B cell (primary cell): ENCODE results near the gene TEX12. TPM values are rescaled to one million over a fixed set of nuclear protein-coding genes. Genes with fewer than 3 reads are reported as not detected.

Experiments
- ATAC-seq: fragments of 200-7000 bp; cut with Tn5 transposase; one replicate; pipeline ENCODE4 v1.10.0; 2021; ENCODE audit warnings: low read depth, mild to moderate bottlenecking, moderate number of reproducible peaks, moderate library complexity
- CTCF ChIA-PET: fragments of 350-600 bp; sonication (Branson Sonifier 250); formaldehyde crosslinking; loops from one replicate; lab custom pipeline; 2021; ENCODE audit warnings: antibody characterized with exemption, inconsistent platforms; lab: Charles Lee
- POLR2A ChIA-PET: fragments of 350-600 bp; sonication (Branson Sonifier 250); formaldehyde crosslinking; loops from one replicate; lab custom pipeline; 2021; ENCODE audit warnings: antibody characterized with exemption; lab: Charles Lee
- DNase-seq: peaks from one replicate; pipeline ENCODE4 v3.0.0; 2013
- H2AFZ ChIP-seq: 2 replicates; pipeline ENCODE4 v1.6.1; 2012; ENCODE audit warnings: mild to moderate bottlenecking, low read depth, low read length; ENCODE audit not compliant: insufficient read depth, poor library complexity, severe bottlenecking
- H3K27ac ChIP-seq, 2 donors: 1 replicate in 1 of 2; 2 replicates in 1 of 2; pipeline ENCODE4 v1.5.1; 2012 to 2013; ENCODE audit warnings: low read length in 2 of 2, mild to moderate bottlenecking in 2 of 2, moderate library complexity in 1 of 2
- H3K27me3 ChIP-seq, 4 experiments: fragments of 200-600 bp in 1 of 4; sonication (generic) in 1 of 4; replicated peaks in 1 of 4; 1 replicate in 2 of 4; 2 replicates in 2 of 4; pipeline versions ENCODE4 v1.6.1 to v1.7.0; 2013 to 2016; ENCODE audit warnings: low read length in 3 of 4, mild to moderate bottlenecking in 2 of 4, mixed read lengths in 1 of 4, moderate library complexity in 1 of 4; ENCODE audit not compliant: insufficient read depth in 4 of 4, control insufficient read depth in 3 of 4; ENCODE audit errors: control extremely low read depth in 1 of 4
- H3K36me3 ChIP-seq, 2 experiments: replicated peaks in 1 of 2; 1 replicate in 1 of 2; 2 replicates in 1 of 2; pipeline versions ENCODE4 v1.6.1 to v1.7.1; 2013; ENCODE audit warnings: low read length in 1 of 2; ENCODE audit not compliant: insufficient read depth in 2 of 2, control insufficient read depth in 1 of 2; ENCODE audit errors: control extremely low read depth in 1 of 2, extremely low read depth in 1 of 2
- H3K4me1 ChIP-seq, 2 donors: fragments of 200-600 bp in 1 of 2; sonication (generic) in 1 of 2; 1 replicate in 1 of 2; 2 replicates in 1 of 2; pipeline versions ENCODE4 v1.5.1 to v1.6.1; 2013 to 2017; ENCODE audit warnings: low read length in 2 of 2; ENCODE audit not compliant: control insufficient read depth in 2 of 2, insufficient read depth in 2 of 2
- H3K4me2 ChIP-seq: replicated peaks from 2 replicates; pipeline ENCODE3; 2012; ENCODE audit warnings: mild to moderate bottlenecking, low read depth, low read length; ENCODE audit not compliant: poor library complexity, severe bottlenecking
- H3K4me3 ChIP-seq, 5 experiments: fragments of 200-600 bp in 1 of 5; sonication (generic) in 1 of 5; 1 replicate in 3 of 5; 2 replicates in 2 of 5; pipeline versions ENCODE4 v1.5.1 to v1.7.0; 2011 to 2016; ENCODE audit warnings: low read length in 4 of 5, mild to moderate bottlenecking in 4 of 5, low read depth in 2 of 5, control low read depth in 1 of 5, moderate library complexity in 1 of 5; ENCODE audit not compliant: insufficient read depth in 1 of 5; ENCODE audit errors: control extremely low read depth in 1 of 5, extremely low read depth in 1 of 5
- H3K79me2 ChIP-seq: fragments of 200-600 bp; sonication (generic); one replicate; pipeline ENCODE4 v1.6.0; 2016; ENCODE audit warnings: low read length; ENCODE audit not compliant: control insufficient read depth, insufficient read depth
- H3K9ac ChIP-seq: fragments of 200-600 bp; sonication (generic); 2 replicates; pipeline ENCODE4 v1.6.1; 2017; ENCODE audit warnings: mild to moderate bottlenecking, low read length, moderate library complexity
- H3K9me3 ChIP-seq, 3 donors: one replicate each; pipeline versions ENCODE4 v1.6.1 to v1.7.1; 2013; ENCODE audit warnings: low read length in 2 of 3; ENCODE audit not compliant: control insufficient read depth in 2 of 3, insufficient read depth in 1 of 3; ENCODE audit errors: control extremely low read depth in 1 of 3
- H4K20me1 ChIP-seq: 2 replicates; pipeline ENCODE4 v1.6.0; 2012; ENCODE audit warnings: mild to moderate bottlenecking, low read length; ENCODE audit not compliant: insufficient read depth, control insufficient read depth, poor library complexity, severe bottlenecking
- H3K27ac Mint-ChIP-seq: one replicate; pipeline ENCODE4 v1.8.0; 2021; ENCODE audit warnings: mixed read lengths
- H3K27me3 Mint-ChIP-seq: one replicate; pipeline ENCODE4 v1.8.0; 2021; ENCODE audit warnings: mixed read lengths
- H3K4me1 Mint-ChIP-seq: one replicate; pipeline ENCODE4 v1.8.0; 2021; ENCODE audit warnings: mixed read lengths
- H3K4me3 Mint-ChIP-seq: one replicate; pipeline ENCODE4 v1.8.0; 2021; ENCODE audit warnings: mixed read lengths
- H3K9me3 Mint-ChIP-seq: one replicate; pipeline ENCODE4 v1.8.0; 2022; ENCODE audit warnings: mixed read lengths; ENCODE audit not compliant: insufficient read depth
- EZH2 ChIP-seq: IDR thresholded peaks from 2 replicates; pipeline ENCODE4 v1.6.1; 2012; ENCODE audit warnings: borderline replicate concordance, low read depth, mild to moderate bottlenecking, moderate library complexity, low read length; ENCODE audit not compliant: insufficient read depth, poor library complexity, severe bottlenecking
- WGBS: methylation state at CpG from one replicate; pipeline ENCODE4 v1.1.5; 2013; ENCODE audit warnings: missing lambda C conversion rate; ENCODE audit not compliant: insufficient coverage; 5-methylcytosine and 5-hydroxymethylcytosine counted together
- intact Hi-C: fragments of 100-400 bp; cut with micrococcal nuclease; formaldehyde crosslinking; loops from one replicate; pipeline ENCODE4 v1.10.0; 2022
- polyA plus RNA-seq: library from polyadenylated mRNA; depleted of rRNA; stranded (reverse); fragments of >200 nt; gene quantifications from 2 replicates; pipeline ENCODE4 v1.2.3, GENCODE V29; 2012
- total RNA-seq, 2 donors: library from RNA; stranded (reverse); fragments of 120-200 nt in 1 of 2; gene quantifications; 1 replicate in 1 of 2; 2 replicates in 1 of 2; pipeline versions ENCODE4 v1.2.3 to v1.2.4, GENCODE V29; 2013 to 2022
- TF ChIP-seq, protein P1 (sequence below): fragments of 200-600 bp; IDR thresholded peaks from one replicate; pipeline ENCODE4 v1.8.0; 2022; ENCODE audit warnings: antibody characterized with exemption, mild to moderate bottlenecking

Gene TEX12
- total and polyA plus RNA-seq, 2 donors (not counting 1 experiment from before 2014, with no cell fraction given) = 0.10 to 0.47 TPM

DNA sequence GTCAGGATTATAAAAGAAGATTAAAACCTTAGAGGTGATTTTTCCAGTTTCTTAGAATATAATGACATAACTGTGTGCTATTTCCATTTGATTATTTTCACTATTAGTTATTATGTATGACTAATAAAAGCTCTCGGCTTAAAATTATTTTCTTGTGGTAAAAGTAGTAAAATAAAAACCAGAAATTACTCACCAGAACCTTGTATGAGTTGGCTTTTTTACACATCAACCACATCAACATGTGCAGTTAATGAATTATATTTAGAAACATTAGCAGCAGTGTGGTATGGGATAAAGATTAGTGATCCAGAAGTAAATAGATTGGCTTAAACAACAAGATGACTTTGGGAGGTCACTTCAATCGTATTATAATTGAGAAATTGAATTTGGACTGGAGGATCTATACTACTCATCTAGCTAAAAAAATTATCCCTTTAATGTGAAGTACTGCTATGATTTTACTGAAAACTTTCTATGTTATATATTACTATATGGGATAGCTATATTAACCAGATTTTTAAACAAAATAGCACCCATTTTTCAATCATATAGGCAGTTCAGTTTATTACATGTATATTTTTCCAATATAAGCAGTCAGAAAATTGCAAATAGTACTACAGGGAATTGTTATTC lies 5.3 kb downstream of the TEX12 start:
- ChIA-PET POLR2A (no interaction called here), CTCF (no interaction called here)
- Mint-ChIP-seq H3K9me3 (no peaks in the 10 kb centered on the region), H3K4me3 (no peak overlapping the region), H3K4me1 (peaks cover 10% of the 10 kb centered on the region), H3K27me3 (peaks cover 13% of the 10 kb centered on the region), H3K27ac (no peak overlapping the region)
- no peak for DNase-seq
- Histone ChIP-seq H3K4me2 (no peak overlapping the region), H3K9me3 (no peaks in the 10 kb centered on the region), H3K9ac (no peak overlapping the region), H4K20me1 (no peaks in the 10 kb centered on the region), H3K27me3 (peaks cover 0 to 7% (median 2%) of the 10 kb centered on the region in 4 experiments), H2AFZ (no peak overlapping the region), H3K79me2 (no peaks in the 10 kb centered on the region), H3K27ac (no peak overlapping the region), H3K4me1 (peaks cover 5 to 9% of the 10 kb centered on the region in 2 donors), H3K4me3 (no peak overlapping the region), H3K36me3 (no peaks in the 10 kb centered on the region)
- ATAC-seq = no peak
- intact Hi-C loops = no loop called here
- WGBS = no CpG with 5 or more reads among the region's 2 CpGs
- TF ChIP-seq, protein P1, sequence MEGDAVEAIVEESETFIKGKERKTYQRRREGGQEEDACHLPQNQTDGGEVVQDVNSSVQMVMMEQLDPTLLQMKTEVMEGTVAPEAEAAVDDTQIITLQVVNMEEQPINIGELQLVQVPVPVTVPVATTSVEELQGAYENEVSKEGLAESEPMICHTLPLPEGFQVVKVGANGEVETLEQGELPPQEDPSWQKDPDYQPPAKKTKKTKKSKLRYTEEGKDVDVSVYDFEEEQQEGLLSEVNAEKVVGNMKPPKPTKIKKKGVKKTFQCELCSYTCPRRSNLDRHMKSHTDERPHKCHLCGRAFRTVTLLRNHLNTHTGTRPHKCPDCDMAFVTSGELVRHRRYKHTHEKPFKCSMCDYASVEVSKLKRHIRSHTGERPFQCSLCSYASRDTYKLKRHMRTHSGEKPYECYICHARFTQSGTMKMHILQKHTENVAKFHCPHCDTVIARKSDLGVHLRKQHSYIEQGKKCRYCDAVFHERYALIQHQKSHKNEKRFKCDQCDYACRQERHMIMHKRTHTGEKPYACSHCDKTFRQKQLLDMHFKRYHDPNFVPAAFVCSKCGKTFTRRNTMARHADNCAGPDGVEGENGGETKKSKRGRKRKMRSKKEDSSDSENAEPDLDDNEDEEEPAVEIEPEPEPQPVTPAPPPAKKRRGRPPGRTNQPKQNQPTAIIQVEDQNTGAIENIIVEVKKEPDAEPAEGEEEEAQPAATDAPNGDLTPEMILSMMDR = no peak
- no peak for TF ChIP-seq EZH2

DNA sequence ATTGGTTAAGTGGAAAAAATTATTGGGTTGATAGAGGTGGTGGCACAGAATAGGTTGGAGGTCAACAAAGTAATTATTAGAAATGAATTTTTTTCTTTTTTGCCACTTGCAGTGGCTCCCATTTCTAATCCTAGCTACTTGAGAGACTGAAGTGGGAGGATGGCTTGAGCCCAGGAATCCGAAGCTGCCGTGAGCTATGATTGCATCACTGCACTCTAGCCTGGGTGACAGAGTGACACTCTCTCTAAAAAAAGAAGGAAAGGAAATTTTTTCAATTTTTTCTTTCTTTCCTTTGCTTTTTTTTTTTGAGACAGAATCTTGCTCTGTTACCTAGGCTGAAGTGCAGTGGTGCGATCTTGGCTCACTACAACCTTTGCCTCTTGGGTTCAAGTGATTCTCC lies 6.0 kb downstream of the TEX12 start:
- Histone ChIP-seq H3K79me2 (no peaks in the 10 kb centered on the region), H3K9me3 (no peaks in the 10 kb centered on the region), H3K4me1 (peaks cover 5 to 9% of the 10 kb centered on the region in 2 donors), H3K4me2 (no peak overlapping the region), H3K9ac (no peak overlapping the region), H3K4me3 (no peak overlapping the region), H2AFZ (no peak overlapping the region), H3K36me3 (no peaks in the 10 kb centered on the region), H3K27ac (no peak overlapping the region), H4K20me1 (no peaks in the 10 kb centered on the region), H3K27me3 (peaks cover 0 to 7% (median 2%) of the 10 kb centered on the region in 4 experiments)
- WGBS = 100% methylated on average over 1 of the region's 3 CpGs
- ATAC-seq = no peak
- intact Hi-C loops = no loop called here
- no peak overlapping the region for H3K4me3 Mint-ChIP-seq
- POLR2A ChIA-PET = no interaction called here
- TF ChIP-seq, protein P1 = no peak
- TF ChIP-seq EZH2 = no peak
- CTCF ChIA-PET = no interaction called here
- H3K9me3 Mint-ChIP-seq = no peaks in the 10 kb centered on the region
- H3K27ac Mint-ChIP-seq = no peak overlapping the region
- no peak for DNase-seq
- peaks cover 12% of the 10 kb centered on the region for H3K4me1 Mint-ChIP-seq
- peaks cover 13% of the 10 kb centered on the region for H3K27me3 Mint-ChIP-seq
